Measurements from ENCODE around the gene PAPPA. TPM values are rescaled to one million over a fixed set of nuclear protein-coding genes. Genes with fewer than 3 reads are reported as not detected.

Gene PAPPA
- polyA plus RNA-seq, 3 donors = 0.24 to 2.9 (median 2.0) TPM

- no peak overlapping the region for H3K27ac ChIP-seq (ENCODE audit: low read depth, low read length)
- 73 to 82% (median 78%) methylated on average over 4 of the region's 4 CpGs for WGBS, 3 donors
These were observed 5.8 kb upstream of the PAPPA start for GRCh38 chr9:116147821-116148220.

- 29 to 35% (median 32%) methylated on average over 4 of the region's 4 CpGs for WGBS, 3 donors
- H3K27ac ChIP-seq (ENCODE audit: low read depth, low read length) = no peak overlapping the region
These were observed 3.7 kb upstream of the PAPPA start for GRCh38 chr9:116149844-116150243.

- WGBS, 3 donors = 51 to 64% (median 55%) methylated on average over 4 of the region's 4 CpGs
- H3K27ac ChIP-seq (ENCODE audit: low read depth, low read length) = no peak overlapping the region
These were observed 2.4 kb upstream of the PAPPA start for GRCh38 chr9:116151199-116151598.

- 36 to 56% (median 36%) methylated on average over 6 of the region's 6 CpGs for WGBS, 3 donors
- H3K27ac ChIP-seq (ENCODE audit: low read depth, low read length) = no peak overlapping the region
These were observed 1.6 kb upstream of the PAPPA start for GRCh38 chr9:116151966-116152381.

GRCh38 chr9:116152390-116152789 is 1.2 kb upstream of the PAPPA start:
- 22 to 45% (median 35%) methylated on average over 2 of the region's 2 CpGs for WGBS, 3 donors
- no peak overlapping the region for H3K27ac ChIP-seq (ENCODE audit: low read depth, low read length)

- 15 to 39% (median 15%) methylated on average over 9 of the region's 9 CpGs for WGBS, 3 donors
- H3K27ac ChIP-seq (ENCODE audit: low read depth, low read length) = no peak overlapping the region
These were observed 438 bp upstream of the PAPPA start for GRCh38 chr9:116152941-116153764.

GRCh38 chr9:116154334-116154975 is 864 bp downstream of the PAPPA start:
- 1 to 3% (median 2%) methylated on average over 42 to 74 of the region's 74 CpGs for WGBS, 3 donors
- no peak overlapping the region for H3K27ac ChIP-seq (ENCODE audit: low read depth, low read length)

GRCh38 chr9:116154976-116155697 is 1.5 kb downstream of the PAPPA start:
- no peak overlapping the region for H3K27ac ChIP-seq (ENCODE audit: low read depth, low read length)
- 2 to 5% (median 3%) methylated on average over 27 of the region's 27 CpGs for WGBS, 3 donors

GRCh38 chr9:116155698-116156039 is 2.1 kb downstream of the PAPPA start:
- 3 to 12% (median 5%) methylated on average over 10 of the region's 10 CpGs for WGBS, 3 donors
- H3K27ac ChIP-seq (ENCODE audit: low read depth, low read length) = no peak overlapping the region

- H3K27ac ChIP-seq (ENCODE audit: low read depth, low read length) = no peak overlapping the region
- WGBS, 3 donors = 11 to 28% (median 11%) methylated on average over 24 of the region's 24 CpGs
These were observed 3.2 kb downstream of the PAPPA start for GRCh38 chr9:116156621-116157314.

- no peak overlapping the region for H3K27ac ChIP-seq (ENCODE audit: low read depth, low read length)
- 44 to 60% (median 45%) methylated on average over 6 of the region's 6 CpGs for WGBS, 3 donors
These were observed 4.0 kb downstream of the PAPPA start for GRCh38 chr9:116157436-116158138.

GRCh38 chr9:116160676-116161571 is 7.3 kb downstream of the PAPPA start:
- no peak overlapping the region for H3K27ac ChIP-seq (ENCODE audit: low read depth, low read length)
- WGBS, 3 donors = 75 to 81% (median 79%) methylated on average over 9 of the region's 9 CpGs

GRCh38 chr9:116162241-116162781 is 8.7 kb downstream of the PAPPA start:
- no peak overlapping the region for H3K27ac ChIP-seq (ENCODE audit: low read depth, low read length)
- 38 to 78% (median 74%) methylated on average over 5 of the region's 5 CpGs for WGBS, 3 donors

GRCh38 chr9:116163293-116164055 is 9.9 kb downstream of the PAPPA start:
- H3K27ac ChIP-seq (ENCODE audit: low read depth, low read length) = no peak overlapping the region
- WGBS, 3 donors = 86 to 89% (median 86%) methylated on average over 2 of the region's 2 CpGs

GRCh38 chr9:116165912-116166311 is 12.3 kb downstream of the PAPPA start:
- no peak overlapping the region for H3K27ac ChIP-seq (ENCODE audit: low read depth, low read length)
- 73 to 87% (median 74%) methylated on average over 2 of the region's 2 CpGs for WGBS, 3 donors

- WGBS, 3 donors = 95 to 98% (median 98%) methylated on average over 1 of the region's 1 CpG
- no peak overlapping the region for H3K27ac ChIP-seq (ENCODE audit: low read depth, low read length)
These were observed 13.1 kb downstream of the PAPPA start for GRCh38 chr9:116166713-116167112.
